Measurements from ENCODE around the gene FGF19.

FGF19 gene

GRCh38 chr11:69700278-69701140, 3.3 kb downstream of the FGF19 start:
- no peak overlapping the region for H3K4me2 ChIP-seq (ENCODE audit: low read length)
- no peaks in the 10 kb centered on the region for H3K4me1 ChIP-seq (ENCODE audit: insufficient read depth, low read length, severe bottlenecking)
- no peak for TF ChIP-seq CTCF (IDR thresholded peaks at IDR 0.05; ENCODE audit: low read length)
- no peak for TF ChIP-seq EZH2 (IDR thresholded peaks at IDR 0.05; ENCODE audit: borderline replicate concordance, low read length)
- H3K27ac ChIP-seq (ENCODE audit: low read depth, low read length, poor library complexity, severe bottlenecking) = no peak overlapping the region
- no peaks in the 10 kb centered on the region for H3F3A ChIP-seq (ENCODE audit: insufficient read depth, low read length)
- no peaks in the 10 kb centered on the region for H3K79me2 ChIP-seq (ENCODE audit: insufficient read depth, low read length)
- H2AFZ ChIP-seq (ENCODE audit: low read length) = no peak overlapping the region
- no peak overlapping the region for H3K9ac ChIP-seq (ENCODE audit: low read length)
- 0 out of 2 replicates have a peak, but pooled peaks cover 5% of the 10 kb centered on the region for H3K27me3 ChIP-seq (ENCODE audit: insufficient read depth, low read length)
- no peaks in the 10 kb centered on the region for H3K9me2 ChIP-seq (ENCODE audit: low read depth, low read length)
- no peak overlapping the region for H3K4me3 ChIP-seq (ENCODE audit: low read depth, low read length, poor library complexity, severe bottlenecking)
- no peaks in the 10 kb centered on the region for H4K20me1 ChIP-seq (ENCODE audit: insufficient read depth, low read length)
- no peaks in the 10 kb centered on the region for H3K36me3 ChIP-seq (ENCODE audit: insufficient read depth, low read length)
- no peaks in the 10 kb centered on the region for H3K9me3 ChIP-seq (ENCODE audit: low read length)

- TF ChIP-seq EZH2 (IDR thresholded peaks at IDR 0.05; ENCODE audit: borderline replicate concordance, low read length) = no peak
- TF ChIP-seq CTCF (IDR thresholded peaks at IDR 0.05; ENCODE audit: low read length) = no peak
- Histone ChIP-seq H2AFZ (ENCODE audit: low read length) (no peak overlapping the region), H4K20me1 (ENCODE audit: insufficient read depth, low read length) (no peaks in the 10 kb centered on the region), H3K79me2 (ENCODE audit: insufficient read depth, low read length) (no peaks in the 10 kb centered on the region), H3K9me3 (ENCODE audit: low read length) (no peaks in the 10 kb centered on the region), H3K36me3 (ENCODE audit: insufficient read depth, low read length) (no peaks in the 10 kb centered on the region), H3K9ac (ENCODE audit: low read length) (no peak overlapping the region), H3K4me3 (ENCODE audit: low read depth, low read length, poor library complexity, severe bottlenecking) (no peak overlapping the region), H3K9me2 (ENCODE audit: low read depth, low read length) (no peaks in the 10 kb centered on the region), H3K27me3 (ENCODE audit: insufficient read depth, low read length) (0 out of 2 replicates have a peak, but pooled peaks cover 5% of the 10 kb centered on the region), H3F3A (ENCODE audit: insufficient read depth, low read length) (no peaks in the 10 kb centered on the region), H3K4me1 (ENCODE audit: insufficient read depth, low read length, severe bottlenecking) (no peaks in the 10 kb centered on the region), H3K27ac (ENCODE audit: low read depth, low read length, poor library complexity, severe bottlenecking) (no peak overlapping the region), H3K4me2 (ENCODE audit: low read length) (no peak overlapping the region)
Observed at GRCh38 chr11:69699213-69699612, 4.6 kb downstream of the FGF19 start.

GRCh38 chr11:69698362-69698761, 5.5 kb downstream of the FGF19 start:
- no peaks in the 10 kb centered on the region for H3K36me3 ChIP-seq (ENCODE audit: insufficient read depth, low read length)
- H4K20me1 ChIP-seq (ENCODE audit: insufficient read depth, low read length) = no peaks in the 10 kb centered on the region
- no peak overlapping the region for H3K9ac ChIP-seq (ENCODE audit: low read length)
- 0 out of 2 replicates have a peak, but pooled peaks cover 5% of the 10 kb centered on the region for H3K27me3 ChIP-seq (ENCODE audit: insufficient read depth, low read length)
- no peaks in the 10 kb centered on the region for H3K9me2 ChIP-seq (ENCODE audit: low read depth, low read length)
- H3K4me1 ChIP-seq (ENCODE audit: insufficient read depth, low read length, severe bottlenecking) = no peaks in the 10 kb centered on the region
- no peak overlapping the region for H2AFZ ChIP-seq (ENCODE audit: low read length)
- H3K9me3 ChIP-seq (ENCODE audit: low read length) = no peaks in the 10 kb centered on the region
- no peaks in the 10 kb centered on the region for H3K79me2 ChIP-seq (ENCODE audit: insufficient read depth, low read length)
- no peak overlapping the region for H3K4me3 ChIP-seq (ENCODE audit: low read depth, low read length, poor library complexity, severe bottlenecking)
- H3K27ac ChIP-seq (ENCODE audit: low read depth, low read length, poor library complexity, severe bottlenecking) = no peak overlapping the region
- H3K4me2 ChIP-seq (ENCODE audit: low read length) = no peak overlapping the region
- no peaks in the 10 kb centered on the region for H3F3A ChIP-seq (ENCODE audit: insufficient read depth, low read length)
- TF ChIP-seq CTCF (IDR thresholded peaks at IDR 0.05; ENCODE audit: low read length) (no peak), EZH2 (IDR thresholded peaks at IDR 0.05; ENCODE audit: borderline replicate concordance, low read length) (no peak)
